Nephron progenitor cell (in vitro differentiated cells): ENCODE data around the gene LRRC10B.

Experiments used
- DNase-seq: peaks from one replicate; pipeline ENCODE4 v3.0.0; 2021
- H3K27ac Mint-ChIP-seq: 2 replicates; pipeline ENCODE4 v1.8.0; 2021; ENCODE audit warnings: mild to moderate bottlenecking, moderate library complexity, mixed read lengths
- H3K27me3 Mint-ChIP-seq: 2 replicates; pipeline ENCODE4 v1.8.0; 2021; ENCODE audit warnings: mild to moderate bottlenecking, low read depth, mixed read lengths; ENCODE audit not compliant: poor library complexity
- H3K36me3 Mint-ChIP-seq: 2 replicates; pipeline ENCODE4 v1.8.0; 2021; ENCODE audit warnings: low read depth, mixed read lengths
- H3K4me1 Mint-ChIP-seq: 2 replicates; pipeline ENCODE4 v1.8.0; 2021; ENCODE audit warnings: mixed read lengths
- H3K4me3 Mint-ChIP-seq: 2 replicates; pipeline ENCODE4 v1.8.0; 2021; ENCODE audit warnings: mild to moderate bottlenecking, moderate library complexity, mixed read lengths
- H3K9me3 Mint-ChIP-seq: 2 replicates; pipeline ENCODE4 v1.8.0; 2021; ENCODE audit warnings: mild to moderate bottlenecking, moderate library complexity, mixed read lengths
- CTCF ChIP-seq: fragments of 200-600 bp; sonication (generic); IDR thresholded peaks from 2 replicates; pipeline ENCODE4 v1.5.0; 2021; ENCODE audit warnings: antibody characterized with exemption

The LRRC10B gene

GRCh38 chr11:61488651-61489291 is 19.8 kb upstream of the LRRC10B start:
- H3K27ac Mint-ChIP-seq: peak overlapping the region; percentile 94
- TF ChIP-seq CTCF: no peak
- H3K36me3 Mint-ChIP-seq: peaks cover 5% of the 10 kb centered on the region
- H3K9me3 Mint-ChIP-seq: no peaks in the 10 kb centered on the region
- peak overlapping the region; percentile 72 for H3K4me3 Mint-ChIP-seq
- peak; percentile 80 for DNase-seq
- H3K27me3 Mint-ChIP-seq: peaks cover 8% of the 10 kb centered on the region
- peaks cover 86% of the 10 kb centered on the region for H3K4me1 Mint-ChIP-seq

GRCh38 chr11:61489833-61490721 is 18.5 kb upstream of the LRRC10B start:
- Mint-ChIP-seq H3K4me1 (peaks cover 84% of the 10 kb centered on the region), H3K4me3 (peak overlapping the region; percentile 65), H3K27me3 (peaks cover 10% of the 10 kb centered on the region), H3K36me3 (peaks cover 5% of the 10 kb centered on the region), H3K9me3 (no peaks in the 10 kb centered on the region), H3K27ac (no peak overlapping the region)
- peak; percentile 59 for DNase-seq
- TF ChIP-seq CTCF: no peak

GRCh38 chr11:61491736-61492395 is 16.7 kb upstream of the LRRC10B start:
- DNase-seq: no peak
- TF ChIP-seq CTCF: no peak
- H3K9me3 Mint-ChIP-seq: no peaks in the 10 kb centered on the region

DNA sequence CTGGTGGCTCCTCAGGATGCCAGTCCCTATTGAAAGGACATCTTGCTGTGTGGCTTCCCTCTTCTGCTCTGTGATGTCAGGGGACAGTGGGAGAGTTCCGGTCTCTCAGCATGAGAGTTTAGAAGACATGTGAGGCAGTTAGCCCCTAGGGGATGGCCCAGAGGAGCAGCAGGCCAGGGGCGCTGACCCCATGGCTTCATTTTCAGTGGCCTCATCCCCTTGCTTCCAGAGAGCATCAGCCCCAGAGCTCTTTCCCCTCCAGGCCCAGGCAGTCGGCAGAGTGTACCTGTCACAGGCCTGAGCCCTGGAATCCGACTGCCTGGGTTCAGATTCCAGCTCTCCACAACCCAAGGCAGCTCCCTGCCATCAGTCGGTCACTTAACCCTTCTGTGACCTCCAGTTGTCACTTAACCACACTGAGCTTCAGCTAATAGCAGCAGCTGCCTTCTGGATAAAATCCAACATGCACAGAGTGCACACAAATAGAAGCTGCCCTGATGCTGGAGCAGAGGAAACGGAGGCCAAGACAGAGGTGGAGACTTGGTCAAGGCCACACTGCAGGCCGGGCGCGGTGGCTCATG is 14.1 kb upstream of the LRRC10B start:
- Mint-ChIP-seq H3K36me3 (no peaks in the 10 kb centered on the region), H3K4me3 (no peak overlapping the region), H3K27me3 (peaks cover 13% of the 10 kb centered on the region), H3K9me3 (no peaks in the 10 kb centered on the region), H3K27ac (peak overlapping the region; percentile 78), H3K4me1 (peaks cover 54% of the 10 kb centered on the region)
- no peak for DNase-seq
- TF ChIP-seq CTCF: no peak

More at GRCh38 chr11:61491736-61492395, 16.7 kb upstream of the LRRC10B start:
- Mint-ChIP-seq H3K27me3 (peaks cover 10% of the 10 kb centered on the region), H3K4me1 (peaks cover 79% of the 10 kb centered on the region), H3K27ac (no peak overlapping the region), H3K36me3 (peaks cover 5% of the 10 kb centered on the region), H3K4me3 (no peak overlapping the region)

DNA sequence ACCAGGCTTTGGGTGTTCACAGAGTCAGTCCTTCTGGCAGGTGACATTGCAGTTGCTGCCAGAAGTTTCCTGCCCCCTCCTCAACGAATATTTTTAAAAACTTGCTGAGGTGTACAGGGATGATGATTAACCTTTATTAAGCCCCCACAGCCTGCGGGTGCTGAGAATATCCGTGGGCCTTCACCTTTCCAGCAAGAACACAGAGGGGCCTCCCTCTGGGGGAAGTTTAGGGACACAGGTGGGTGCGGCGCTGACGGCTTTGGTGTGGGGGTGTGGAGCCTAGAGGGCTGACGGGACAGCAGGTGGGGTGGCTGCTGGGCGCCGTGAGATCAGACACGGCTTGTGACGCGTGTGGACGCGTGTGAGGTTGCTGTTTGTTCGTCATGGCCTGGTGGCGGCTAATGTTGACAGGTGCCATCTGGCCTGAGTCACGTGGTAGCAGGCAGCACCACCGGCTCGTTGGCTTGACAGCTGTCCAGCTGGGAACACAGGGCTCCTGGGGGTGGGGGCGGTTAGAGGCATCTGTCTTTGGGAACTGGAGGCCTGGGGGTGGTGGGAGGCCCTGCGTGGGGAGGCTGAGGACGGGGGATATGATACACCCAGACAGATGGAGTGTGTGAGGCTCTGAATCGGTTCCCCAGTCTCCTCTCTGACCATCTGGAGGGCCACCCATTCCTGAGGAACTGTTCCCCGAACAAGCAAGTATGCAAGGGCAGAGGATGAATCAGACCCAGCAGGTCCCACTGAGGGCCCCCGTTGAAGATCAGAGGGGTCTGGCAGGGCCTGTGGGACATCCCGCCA is 12.5 kb upstream of the LRRC10B start:
- no peak for TF ChIP-seq CTCF
- H3K4me3 Mint-ChIP-seq: no peak overlapping the region

More for the DNA sequence above, 12.5 kb upstream of the LRRC10B start:
- no peak for DNase-seq
- Mint-ChIP-seq H3K27ac (no peak overlapping the region), H3K36me3 (no peaks in the 10 kb centered on the region), H3K9me3 (no peaks in the 10 kb centered on the region), H3K27me3 (peaks cover 20% of the 10 kb centered on the region), H3K4me1 (peaks cover 39% of the 10 kb centered on the region)
